ENCODE results near the gene PROZ.

DNA sequence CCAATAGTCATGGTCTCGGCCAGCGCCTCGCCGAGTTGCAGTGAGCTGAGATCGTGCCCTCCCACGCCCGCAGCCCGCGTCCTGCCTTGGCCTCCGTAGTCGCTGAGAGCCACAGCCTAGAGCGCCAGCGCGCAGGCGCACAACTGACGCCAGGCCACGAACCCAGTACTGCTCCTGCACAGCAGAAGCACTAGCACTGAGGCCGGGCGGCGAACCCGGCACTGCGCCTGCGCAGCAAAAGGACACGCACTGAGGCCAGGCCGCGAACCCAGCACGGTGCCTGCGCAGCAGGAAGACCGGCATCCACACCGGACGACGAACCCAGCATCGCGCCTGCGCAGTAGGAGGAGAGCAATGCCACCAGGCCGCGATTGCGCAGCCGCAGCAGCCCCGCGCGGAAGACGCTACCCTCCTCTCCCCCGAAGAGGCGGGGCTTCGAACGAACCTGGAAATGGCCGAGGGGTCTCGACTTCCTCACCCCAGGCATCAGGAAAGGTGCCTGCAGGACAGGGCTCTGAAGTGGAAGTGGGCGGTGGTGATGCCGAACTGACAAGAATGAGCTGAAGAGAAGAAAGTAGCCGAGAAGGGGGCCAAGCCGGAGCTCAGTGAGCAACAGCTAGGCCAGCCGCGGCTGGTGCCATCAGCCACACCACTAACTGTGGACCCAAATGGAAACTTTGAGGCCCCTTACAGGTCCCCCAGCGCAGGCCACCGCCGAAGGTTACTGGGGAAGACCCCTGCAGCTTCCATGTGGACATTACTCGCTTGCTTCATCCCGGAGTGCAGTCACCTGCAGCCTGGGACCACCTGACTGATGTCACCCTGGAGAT, 28.3 kb upstream of the PROZ start:
- no peak for TF ChIP-seq POLR2A (IDR thresholded peaks at IDR 0.05; ENCODE audit: low read length)
- no peak for TF ChIP-seq GATA1 (IDR thresholded peaks at IDR 0.05; ENCODE audit: low read depth, low read length)
